GM21367 (cell line): ENCODE data around the gene UST.
"Not testable (repeated sequence)": the region's sequence is repeated elsewhere in the genome, so short reads cannot be mapped to it uniquely, and the experiment has no call there.

Source experiments
- ATAC-seq: cut with Tn5 transposase; IDR thresholded peaks from one replicate; pipeline ENCODE4 v1.9.1; 2021; ENCODE audit not compliant: unreplicated experiment

The UST gene

DNA sequence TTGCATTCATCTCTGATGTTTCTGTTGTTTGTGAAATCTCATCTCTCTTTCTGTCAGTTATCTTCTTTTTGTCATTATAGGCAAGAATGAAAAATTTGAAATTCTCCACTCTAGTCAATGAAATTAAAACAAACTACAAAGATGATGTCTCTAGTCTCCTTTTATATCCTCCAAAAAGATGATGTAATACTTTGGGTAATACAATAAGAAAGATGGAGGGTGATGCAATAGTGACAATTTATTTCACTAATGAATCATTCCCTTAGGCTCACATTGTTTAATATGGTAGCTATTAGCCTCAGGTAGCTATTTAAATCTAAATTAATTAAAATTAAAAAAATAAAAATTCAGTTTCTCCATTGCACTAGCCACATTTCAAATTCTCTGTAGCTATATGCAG, 145.4 kb downstream of the UST start:
- ATAC-seq = no peak

DNA sequence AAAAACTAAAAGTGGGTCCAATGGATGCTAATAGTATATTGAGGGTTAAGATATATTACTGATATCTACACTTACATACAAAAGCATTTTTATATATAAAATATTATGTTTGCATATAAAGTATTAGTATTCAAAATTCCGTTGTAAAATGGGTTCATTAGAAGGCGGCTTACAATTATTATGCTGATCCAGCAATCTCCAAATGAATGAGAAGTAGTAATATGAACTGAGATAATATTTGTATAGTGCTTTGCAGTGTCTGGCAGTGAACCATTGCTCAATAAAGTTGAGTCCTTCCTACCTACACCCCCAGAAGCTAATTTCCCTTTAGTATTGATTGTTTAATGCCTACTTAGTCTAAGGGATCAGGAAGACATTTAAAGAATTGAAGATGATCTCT, 146.2 kb downstream of the UST start:
- ATAC-seq = no peak

DNA sequence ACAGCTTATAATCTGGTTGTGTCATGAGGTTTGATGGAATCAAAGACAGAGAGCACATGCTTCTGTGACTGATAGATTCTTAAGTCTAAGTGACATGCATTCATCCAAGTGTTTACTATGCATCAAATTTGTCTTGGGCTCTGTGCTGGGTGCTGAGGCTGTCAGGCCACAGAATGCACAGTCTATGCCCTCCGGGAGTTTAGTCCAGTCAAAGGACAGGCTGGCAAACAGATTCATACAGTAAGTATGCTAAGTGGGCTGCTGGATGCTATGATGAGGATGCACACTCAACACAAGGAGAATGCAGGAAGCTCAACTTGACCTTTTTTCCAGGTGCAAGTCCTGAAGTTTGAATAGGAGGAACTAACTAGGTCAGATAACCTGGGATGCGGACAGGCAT, 146.7 kb downstream of the UST start:
- ATAC-seq = no peak

DNA sequence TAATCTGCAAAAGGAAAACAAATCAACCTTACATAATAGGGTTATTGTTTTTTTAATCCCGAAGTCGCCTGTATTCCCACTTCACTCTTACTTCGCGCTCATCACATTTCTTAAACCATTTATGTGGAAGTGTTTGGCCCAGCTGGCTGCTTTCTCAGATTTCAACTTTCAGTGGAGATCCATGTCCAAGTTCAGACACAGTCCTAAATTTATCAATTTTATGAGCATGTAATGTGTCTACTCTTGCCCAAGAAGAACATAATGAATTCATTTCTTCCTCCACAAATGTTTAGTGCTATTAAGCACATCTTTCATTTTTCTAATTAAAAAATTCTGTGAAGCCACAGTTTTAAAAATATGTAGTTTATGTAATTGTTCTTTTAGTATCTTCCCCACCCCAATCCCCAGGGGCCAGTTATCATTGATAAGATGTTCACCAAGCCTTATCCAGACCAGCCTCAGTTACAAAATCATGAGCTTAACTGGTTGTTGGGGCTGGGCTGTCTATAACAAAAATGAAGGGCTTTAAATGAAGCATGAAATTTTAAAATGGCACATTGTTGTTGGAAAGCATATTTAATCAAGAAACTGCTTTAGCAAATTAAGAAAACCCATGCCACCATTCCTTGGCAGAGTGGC, 151.7 kb downstream of the UST start:
- no peak for ATAC-seq

DNA sequence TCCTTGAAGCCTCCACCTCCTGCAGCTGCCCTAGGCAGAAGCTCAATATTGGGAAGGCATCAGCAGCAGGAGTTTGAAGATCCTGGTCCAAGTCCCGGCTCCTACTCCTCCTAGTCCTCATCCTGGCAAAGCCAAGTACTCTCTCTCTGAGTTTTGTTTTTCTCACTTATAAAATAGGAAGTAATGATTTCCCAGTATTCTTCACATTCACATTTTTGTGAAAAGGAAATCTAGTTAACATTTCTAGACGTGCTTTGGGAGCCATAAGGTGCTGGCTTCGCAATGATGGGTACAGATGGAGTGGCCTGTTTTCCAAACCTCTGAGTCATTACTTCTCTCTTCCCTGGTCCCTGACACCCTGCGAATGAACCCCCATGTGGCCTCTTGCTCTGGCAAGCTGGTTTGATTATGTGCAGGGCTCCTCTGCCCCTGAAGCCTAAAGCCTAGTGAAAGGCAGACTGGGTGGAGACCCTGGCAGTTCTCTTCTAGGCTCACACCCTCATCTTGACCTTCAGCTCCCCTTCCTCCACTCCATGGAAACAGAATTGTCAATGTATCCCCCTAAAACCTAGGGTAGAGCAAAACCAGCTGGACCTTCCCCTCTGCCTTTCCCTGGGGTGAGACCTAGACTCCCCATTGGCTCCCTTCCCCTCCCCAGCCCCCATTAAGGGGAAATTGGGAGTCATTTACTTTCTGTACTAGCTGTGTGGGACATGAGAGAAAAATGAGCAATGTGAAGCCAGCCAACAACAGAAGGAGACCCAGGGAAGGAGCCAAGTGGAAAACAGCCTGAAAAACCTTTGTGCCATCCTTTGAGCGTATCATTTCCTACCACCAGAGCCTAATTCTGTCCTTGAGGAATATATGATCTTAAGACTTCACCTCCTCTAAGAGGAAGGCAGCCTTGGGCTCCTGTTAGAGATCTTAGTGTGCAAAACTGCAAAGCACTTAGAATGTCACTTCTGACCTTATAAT, 158.4 kb downstream of the UST start:
- no peak for ATAC-seq

DNA sequence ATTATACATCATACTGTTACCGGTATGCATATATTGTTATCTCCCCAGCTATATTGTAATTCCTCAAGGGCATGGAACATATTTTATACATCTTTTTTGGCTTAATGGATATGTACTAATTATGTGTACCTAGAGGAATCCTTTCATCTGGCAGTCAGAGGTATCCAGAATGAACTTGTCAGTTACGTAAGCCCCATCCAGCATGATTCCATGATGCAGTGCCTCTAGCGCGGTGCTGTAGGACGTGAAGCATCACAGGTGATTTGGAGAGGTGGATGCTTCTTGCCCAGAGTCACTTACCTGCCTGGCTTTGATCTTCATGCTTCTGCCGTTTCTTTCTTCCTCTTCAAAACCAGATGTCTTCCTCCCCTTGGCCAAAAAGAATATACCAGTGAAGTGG, 159.1 kb downstream of the UST start:
- no peak for ATAC-seq

DNA sequence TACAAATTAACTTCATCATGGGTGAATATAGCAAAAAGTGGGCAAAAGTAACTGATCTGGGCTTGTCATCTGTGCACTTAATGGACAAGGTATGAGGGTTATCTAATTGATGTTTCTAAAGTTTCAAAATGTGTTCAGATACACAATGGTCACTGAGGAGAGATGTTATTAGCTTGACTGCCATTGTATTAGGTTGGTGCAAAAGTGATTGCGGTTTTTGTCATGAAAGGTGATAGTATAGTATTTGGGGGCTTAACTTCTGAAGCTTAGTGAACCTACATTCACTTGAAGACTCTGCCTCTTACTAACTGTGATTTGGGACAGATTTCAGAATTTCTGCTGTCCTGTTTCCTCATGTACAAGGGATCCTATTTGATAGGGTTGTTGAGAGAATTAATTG, 159.6 kb downstream of the UST start:
- ATAC-seq = no peak

DNA sequence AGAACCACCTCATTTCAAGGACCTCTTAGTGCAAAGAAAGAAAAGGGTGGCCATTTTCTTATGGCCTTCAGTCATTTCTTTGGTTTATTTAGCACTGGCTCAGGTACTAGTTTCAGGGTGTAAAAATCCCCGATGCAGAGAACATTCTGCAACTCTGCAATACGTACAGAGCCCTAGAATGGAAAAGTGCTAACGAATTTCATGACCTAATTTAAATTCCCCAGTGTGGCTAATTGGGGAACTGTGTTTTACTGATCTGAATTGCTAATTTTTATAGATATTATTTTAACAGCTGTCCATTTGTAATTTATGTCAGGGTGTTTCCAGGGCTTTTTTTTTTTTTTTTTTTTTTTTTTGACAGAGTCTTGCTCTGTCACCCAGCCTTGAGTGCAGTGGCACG, 160.7 kb downstream of the UST start:
- no peak for ATAC-seq

DNA sequence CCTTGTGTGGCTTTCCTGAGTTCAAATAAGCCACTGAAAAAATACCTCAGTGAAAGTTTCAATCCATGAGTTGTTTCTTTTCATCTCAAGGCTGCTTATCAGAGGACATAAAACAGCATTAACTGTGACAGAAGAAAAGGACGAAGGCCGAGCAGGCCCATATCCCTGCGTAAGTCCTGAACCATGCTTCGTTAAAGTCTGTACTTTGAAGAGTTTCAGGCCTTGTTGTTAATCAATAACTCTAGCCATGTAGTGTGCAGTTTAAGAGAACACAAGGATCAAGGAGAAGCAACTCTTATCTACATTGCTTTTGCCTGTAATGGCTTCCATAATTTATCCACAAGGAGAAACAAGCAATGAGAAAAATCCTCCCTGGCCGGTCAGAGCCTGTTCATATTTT, 165.4 kb downstream of the UST start:
- ATAC-seq = no peak

DNA sequence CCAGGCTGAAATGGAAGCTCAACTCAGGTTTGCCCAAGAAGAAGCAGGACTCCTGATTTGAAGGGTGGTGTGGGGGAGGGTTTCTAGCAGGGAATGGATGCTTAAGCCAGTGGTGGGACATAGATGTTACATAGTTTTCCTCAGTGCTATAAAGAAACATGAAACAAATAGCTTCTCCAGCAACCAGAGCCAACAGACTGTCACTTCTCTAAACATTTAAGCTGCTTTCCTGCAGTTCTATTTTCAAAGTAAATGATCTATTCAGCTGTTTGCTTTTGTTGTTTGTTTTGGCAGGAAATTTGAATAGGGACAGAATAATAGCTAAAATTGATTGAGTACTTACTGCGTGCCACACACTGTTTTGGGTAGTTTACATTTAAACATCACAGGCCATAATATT, 169.0 kb downstream of the UST start:
- no peak for ATAC-seq

DNA sequence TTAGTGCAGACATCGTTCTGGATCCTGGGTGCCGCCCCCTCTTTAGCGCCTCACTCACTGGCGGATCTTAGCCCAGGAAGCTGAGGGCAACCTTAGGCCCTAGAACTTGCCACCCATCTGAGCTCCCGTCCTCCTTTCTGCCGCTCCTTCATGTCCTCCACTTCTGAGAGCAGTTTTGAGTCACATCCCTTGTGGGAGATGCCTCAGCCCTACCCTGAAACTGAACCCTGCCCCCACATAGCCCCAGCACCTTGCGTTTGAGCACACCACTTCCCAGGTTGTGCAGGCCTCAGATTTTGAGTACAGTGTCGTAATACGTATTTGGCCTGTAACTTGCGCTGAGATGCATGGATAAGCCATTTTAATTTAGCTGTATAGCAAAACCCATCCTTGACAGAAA, 169.7 kb downstream of the UST start:
- ATAC-seq = not testable (repeated sequence)

DNA sequence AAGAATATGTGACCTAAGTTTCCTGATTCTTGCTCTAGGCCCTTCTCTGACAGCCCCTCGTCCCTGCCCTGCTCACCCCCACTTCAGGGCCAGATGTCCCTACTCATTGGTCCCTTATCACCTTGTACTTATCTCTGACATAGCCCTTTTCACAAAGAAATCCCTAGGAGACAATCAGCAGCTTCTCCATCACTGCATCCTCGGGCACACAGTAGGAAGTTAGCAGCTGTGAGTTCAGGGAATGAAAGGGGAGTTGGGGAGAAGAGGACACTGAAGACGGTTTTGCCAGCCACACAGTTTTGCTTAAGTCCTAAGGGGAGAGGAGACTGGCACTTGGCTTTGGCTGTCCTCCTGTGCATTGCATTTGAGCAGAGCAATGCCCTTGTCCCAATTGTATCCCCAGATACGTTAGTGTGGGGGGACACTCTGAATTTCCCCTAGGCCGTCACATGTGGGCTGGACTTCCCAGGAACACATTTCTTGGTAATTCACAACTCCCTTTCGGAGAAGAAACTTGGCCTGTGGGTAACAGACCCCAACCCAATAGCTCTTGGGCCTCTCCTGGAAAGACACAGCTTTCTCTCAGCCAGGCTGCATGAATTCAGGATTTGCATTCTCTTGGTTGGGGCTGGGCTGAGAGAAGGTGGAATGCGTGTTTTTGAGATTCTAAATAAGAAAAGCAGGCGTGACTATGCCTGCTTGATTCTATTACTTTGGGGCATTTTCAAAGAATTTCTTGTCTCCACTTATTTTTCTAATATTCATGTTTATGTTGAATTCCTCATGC, 177.6 kb downstream of the UST start:
- no peak for ATAC-seq

DNA sequence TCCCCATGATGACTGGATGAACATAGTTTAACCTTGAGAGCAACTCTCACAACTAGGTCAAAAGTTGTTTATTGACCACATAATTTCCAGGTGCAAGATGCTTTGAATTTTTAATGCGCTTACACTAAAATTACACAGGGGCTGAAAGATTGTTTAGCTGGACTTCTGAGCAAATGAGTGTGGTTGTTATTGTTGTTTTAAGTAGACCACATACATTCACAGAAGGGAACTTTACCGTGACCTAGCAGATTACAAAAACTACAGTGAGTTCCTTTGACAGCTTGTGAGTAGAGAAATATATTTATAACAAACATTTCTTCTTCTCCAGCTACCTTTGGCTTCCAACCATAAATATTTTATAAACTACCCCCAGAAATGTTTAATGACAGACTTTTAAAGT, 178.9 kb downstream of the UST start:
- ATAC-seq = no peak

DNA sequence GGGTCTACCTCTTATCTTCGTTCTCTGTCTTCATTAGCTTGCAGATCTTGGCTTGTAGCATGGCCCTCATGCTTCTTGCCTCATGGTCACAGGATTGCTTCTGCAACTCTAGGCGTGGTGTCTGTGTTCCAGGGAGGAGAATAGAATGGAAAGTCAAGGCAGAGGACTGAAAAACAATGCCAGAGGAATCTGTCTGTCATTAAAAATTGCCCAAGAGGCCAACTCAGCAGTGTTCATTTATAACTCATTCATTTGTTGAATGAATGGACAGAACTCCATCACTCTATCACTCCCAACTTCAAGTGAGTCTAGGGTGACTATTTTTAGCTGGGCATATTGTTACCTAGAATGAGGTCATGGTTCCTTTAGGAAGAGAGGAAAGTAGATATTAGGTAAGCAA, 179.6 kb downstream of the UST start:
- ATAC-seq = no peak

DNA sequence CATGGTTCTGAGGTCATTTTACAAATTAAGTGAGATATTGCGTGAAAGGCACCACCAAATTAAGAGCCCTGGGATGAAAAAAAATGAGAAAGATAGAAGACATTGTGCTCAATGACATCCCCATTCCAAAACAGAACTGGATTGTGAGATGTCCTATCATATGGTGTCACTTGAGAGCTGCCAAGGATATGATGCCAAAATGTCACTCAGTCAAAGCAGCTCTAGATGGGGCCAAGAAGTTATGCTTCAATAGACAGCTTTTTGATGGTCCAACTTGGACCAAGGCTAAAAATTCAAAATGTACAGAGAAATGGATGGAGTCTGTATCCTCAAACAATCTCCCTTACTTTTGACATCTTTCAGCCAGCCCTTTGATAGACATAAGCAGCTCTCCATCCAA, 180.8 kb downstream of the UST start:
- no peak for ATAC-seq

DNA sequence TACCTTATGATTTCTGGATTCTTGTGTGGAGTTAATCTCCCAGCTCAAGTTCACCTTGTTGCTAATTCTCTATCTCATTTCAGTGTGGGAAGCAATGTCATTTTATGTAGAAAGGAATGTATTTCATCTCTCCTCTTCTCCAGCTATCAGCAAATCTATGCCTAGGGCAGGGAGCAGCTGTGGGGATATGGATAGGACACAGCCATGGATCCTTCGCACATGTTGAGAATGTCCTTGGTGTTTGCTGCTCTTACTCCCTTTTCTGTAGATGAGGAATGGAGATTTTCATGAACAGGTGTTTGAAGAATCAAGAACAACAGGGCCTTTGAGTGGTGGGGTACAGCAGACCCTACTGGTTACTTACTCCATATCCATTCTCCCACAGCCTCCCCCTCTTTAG, 182.0 kb downstream of the UST start:
- ATAC-seq = no peak

DNA sequence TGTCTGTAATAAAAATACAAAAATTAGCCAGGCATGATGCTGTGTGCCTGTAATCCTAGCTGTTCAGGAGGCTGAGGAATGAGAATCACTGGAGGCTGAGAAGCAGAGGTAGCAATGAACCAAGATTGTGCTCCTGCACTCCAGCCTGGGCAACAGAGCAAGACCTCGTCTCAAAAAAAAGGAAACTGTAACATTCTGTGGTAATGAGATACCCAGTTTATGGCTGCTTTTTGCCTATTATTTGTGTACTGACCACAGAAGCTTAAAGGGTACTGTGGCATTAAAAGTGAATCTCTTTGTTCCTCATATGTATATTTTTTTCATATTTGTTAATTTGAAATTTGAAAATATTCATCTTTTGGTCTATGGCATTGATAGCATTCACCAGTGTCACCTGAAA, 185.4 kb downstream of the UST start:
- ATAC-seq = no peak

DNA sequence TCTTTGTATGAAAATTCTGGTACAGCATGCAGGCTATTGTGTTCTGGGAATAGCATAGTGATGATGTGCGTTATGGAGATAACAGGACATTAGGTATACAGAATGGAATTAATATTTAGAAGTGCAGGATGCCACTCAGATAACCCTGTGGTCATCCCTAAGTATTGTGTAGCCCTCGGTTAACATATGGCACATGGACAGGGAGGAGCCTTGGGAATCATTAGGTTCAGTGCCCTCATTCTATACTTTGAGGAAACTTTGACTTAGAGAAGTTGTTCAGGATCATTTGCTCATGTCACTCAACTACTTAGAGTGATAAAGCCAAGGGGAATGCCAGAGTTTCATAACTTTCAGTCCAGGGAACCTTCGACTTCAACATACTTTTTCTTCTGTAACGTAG, 185.9 kb downstream of the UST start:
- no peak for ATAC-seq

DNA sequence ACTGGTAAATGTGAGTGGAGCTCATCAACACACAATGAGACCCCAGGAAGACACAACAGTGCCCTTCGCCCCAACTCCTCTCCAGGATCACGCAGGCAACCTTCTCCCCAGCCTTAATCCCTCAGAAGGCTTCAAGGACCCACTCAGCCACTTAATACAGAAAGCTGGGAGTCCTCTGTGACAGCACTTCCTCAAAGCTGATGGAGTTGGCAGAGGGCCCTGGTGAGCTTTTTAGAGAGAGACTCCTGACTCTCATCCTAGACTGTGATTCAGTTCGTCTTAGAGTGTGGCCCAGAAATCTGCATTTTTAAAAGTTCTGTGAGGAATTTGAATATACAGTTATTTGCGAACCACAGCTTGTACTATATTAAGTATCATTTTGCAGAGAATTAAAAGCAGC, 187.7 kb downstream of the UST start:
- ATAC-seq = no peak

DNA sequence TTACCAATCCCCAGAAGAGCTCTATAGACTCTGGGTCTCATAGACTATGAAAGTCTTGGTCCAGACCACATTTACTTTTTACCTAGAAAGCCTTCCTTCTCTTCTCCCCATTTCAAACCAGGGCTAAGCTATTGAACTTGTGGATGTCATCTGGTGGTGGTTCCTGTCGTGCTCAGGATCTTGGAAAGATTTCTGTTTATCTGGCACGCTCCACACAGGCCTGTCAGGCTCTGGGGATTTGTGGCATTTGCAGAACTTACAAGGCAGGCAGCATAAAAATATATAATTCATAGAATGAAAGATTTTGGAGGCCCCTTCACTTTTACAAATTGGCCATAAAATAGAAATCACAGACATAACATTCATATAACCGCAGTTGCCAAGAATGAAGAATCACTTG, 188.1 kb downstream of the UST start:
- ATAC-seq = no peak

DNA sequence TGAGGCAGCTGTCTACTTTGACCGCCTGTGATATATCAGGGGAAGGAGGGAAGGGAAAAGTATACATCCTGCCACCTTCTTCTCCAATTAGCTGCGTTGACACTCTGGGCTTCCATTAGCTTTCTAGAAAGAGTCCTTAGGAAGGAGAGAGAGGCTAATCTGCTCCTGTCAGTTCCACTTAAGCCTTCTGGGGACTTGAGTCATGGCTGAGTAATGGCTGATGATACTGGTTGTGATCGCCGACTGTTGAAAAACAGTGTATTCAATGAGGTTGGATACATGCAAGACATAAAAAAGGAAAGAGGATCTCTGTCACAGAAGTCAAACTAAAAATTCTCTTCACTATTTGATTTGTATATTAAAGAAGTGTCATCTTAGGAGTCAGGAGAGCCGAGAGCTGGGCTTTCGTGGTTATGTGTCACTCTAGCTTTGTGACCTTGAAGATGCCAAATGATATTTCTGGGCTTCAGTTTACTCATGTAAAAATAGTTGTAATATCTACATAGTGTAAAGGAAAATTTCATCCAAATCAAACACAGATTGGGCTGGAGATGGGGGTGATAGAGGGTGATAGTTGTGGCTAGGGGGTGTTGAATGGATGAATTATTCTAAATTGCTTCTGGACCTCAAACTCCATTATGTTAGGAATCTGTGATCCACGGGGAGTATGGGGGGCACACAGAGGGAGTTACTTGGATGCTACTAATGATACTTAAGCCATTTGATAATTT, 189.0 kb downstream of the UST start:
- no peak for ATAC-seq
